Neutrophil (primary cell): Measurements from ENCODE around the gene CCDC178.

Experiments
- H3K27ac ChIP-seq: fragments of 200-600 bp; sonication (generic); 2 replicates; pipeline ENCODE4 v1.5.1; 2016; ENCODE audit warnings: mild to moderate bottlenecking, moderate library complexity
- H3K27me3 ChIP-seq: fragments of 200-600 bp; sonication (generic); 2 replicates; pipeline ENCODE4 v1.6.0; 2016; ENCODE audit warnings: mild to moderate bottlenecking
- H3K36me3 ChIP-seq: fragments of 200-600 bp; sonication (generic); 2 replicates; pipeline ENCODE4 v1.5.1; 2017
- H3K4me1 ChIP-seq, 2 experiments: fragments of 200-600 bp in 1 of 2; sonication (generic) in 1 of 2; 1 replicate in 1 of 2; 2 replicates in 1 of 2; pipeline versions ENCODE4 v1.5.1 to v1.6.1; 2013 to 2016; ENCODE audit warnings: low read depth in 1 of 2, low read length in 1 of 2, mild to moderate bottlenecking in 1 of 2, moderate library complexity in 1 of 2; ENCODE audit not compliant: control insufficient read depth in 1 of 2, insufficient read depth in 1 of 2
- H3K4me3 ChIP-seq, 2 experiments: fragments of 200-600 bp in 1 of 2; sonication (generic) in 1 of 2; 1 replicate in 1 of 2; 2 replicates in 1 of 2; pipeline ENCODE4 v1.5.1; 2013 to 2016; ENCODE audit warnings: low read depth in 1 of 2, low read length in 1 of 2, mild to moderate bottlenecking in 1 of 2, moderate library complexity in 1 of 2
- H3K9me3 ChIP-seq: fragments of 200-600 bp; sonication (generic); 2 replicates; pipeline ENCODE4 v1.5.1; 2016
- TF ChIP-seq, protein P1 (sequence below): fragments of 200-600 bp; sonication (generic); IDR thresholded peaks from 2 replicates; pipeline ENCODE4 v1.5.1; 2016; ENCODE audit warnings: antibody characterized with exemption

Gene CCDC178

DNA sequence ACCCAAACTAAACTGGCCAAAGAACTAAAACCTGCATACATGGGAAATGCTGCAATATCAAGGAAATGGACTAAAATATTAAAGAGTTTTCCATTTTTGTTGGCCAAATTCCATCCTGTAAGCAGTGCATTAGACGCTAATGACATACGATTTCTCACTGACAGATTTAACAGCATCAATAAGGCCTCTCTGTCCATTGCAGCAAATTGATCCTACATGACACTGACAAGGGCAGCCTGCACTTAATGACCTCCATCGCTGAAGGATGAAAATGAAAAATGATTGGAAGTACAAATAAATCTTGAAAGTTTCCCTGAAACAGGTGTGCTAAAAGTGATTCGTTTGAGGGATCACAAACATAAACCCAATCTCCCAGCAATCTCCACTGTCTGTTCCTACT lies 350.1 kb downstream of the CCDC178 start:
- Histone ChIP-seq H3K4me3 (no peak overlapping the region), H3K9me3 (no peaks in the 10 kb centered on the region), H3K4me1 (no peaks in the 10 kb centered on the region), H3K27me3 (no peaks in the 10 kb centered on the region), H3K27ac (no peak overlapping the region), H3K36me3 (no peaks in the 10 kb centered on the region)
- TF ChIP-seq, protein P1, sequence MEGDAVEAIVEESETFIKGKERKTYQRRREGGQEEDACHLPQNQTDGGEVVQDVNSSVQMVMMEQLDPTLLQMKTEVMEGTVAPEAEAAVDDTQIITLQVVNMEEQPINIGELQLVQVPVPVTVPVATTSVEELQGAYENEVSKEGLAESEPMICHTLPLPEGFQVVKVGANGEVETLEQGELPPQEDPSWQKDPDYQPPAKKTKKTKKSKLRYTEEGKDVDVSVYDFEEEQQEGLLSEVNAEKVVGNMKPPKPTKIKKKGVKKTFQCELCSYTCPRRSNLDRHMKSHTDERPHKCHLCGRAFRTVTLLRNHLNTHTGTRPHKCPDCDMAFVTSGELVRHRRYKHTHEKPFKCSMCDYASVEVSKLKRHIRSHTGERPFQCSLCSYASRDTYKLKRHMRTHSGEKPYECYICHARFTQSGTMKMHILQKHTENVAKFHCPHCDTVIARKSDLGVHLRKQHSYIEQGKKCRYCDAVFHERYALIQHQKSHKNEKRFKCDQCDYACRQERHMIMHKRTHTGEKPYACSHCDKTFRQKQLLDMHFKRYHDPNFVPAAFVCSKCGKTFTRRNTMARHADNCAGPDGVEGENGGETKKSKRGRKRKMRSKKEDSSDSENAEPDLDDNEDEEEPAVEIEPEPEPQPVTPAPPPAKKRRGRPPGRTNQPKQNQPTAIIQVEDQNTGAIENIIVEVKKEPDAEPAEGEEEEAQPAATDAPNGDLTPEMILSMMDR: no peak

GRCh38 chr18:33076601-33077000 lies 363.9 kb downstream of the CCDC178 start:
- no peaks in the 10 kb centered on the region for H3K27me3 ChIP-seq
- no peak overlapping the region for H3K4me3 ChIP-seq
- TF ChIP-seq, protein P1: no peak
- H3K27ac ChIP-seq: no peak overlapping the region
- H3K4me1 ChIP-seq: no peaks in the 10 kb centered on the region
- no peaks in the 10 kb centered on the region for H3K36me3 ChIP-seq
- H3K9me3 ChIP-seq: no peaks in the 10 kb centered on the region

GRCh38 chr18:33074125-33074524 lies 366.4 kb downstream of the CCDC178 start:
- Histone ChIP-seq H3K9me3 (no peaks in the 10 kb centered on the region), H3K27ac (no peak overlapping the region), H3K27me3 (no peaks in the 10 kb centered on the region), H3K4me3 (no peak overlapping the region), H3K36me3 (no peaks in the 10 kb centered on the region), H3K4me1 (no peaks in the 10 kb centered on the region)
- TF ChIP-seq, protein P1: no peak

GRCh38 chr18:33062834-33063364 lies 377.6 kb downstream of the CCDC178 start:
- H3K4me1 ChIP-seq: no peaks in the 10 kb centered on the region
- H3K36me3 ChIP-seq: no peaks in the 10 kb centered on the region
- TF ChIP-seq, protein P1: no peak
- no peaks in the 10 kb centered on the region for H3K9me3 ChIP-seq
- H3K4me3 ChIP-seq: no peak overlapping the region
- H3K27me3 ChIP-seq: no peaks in the 10 kb centered on the region
- H3K27ac ChIP-seq: no peak overlapping the region

DNA sequence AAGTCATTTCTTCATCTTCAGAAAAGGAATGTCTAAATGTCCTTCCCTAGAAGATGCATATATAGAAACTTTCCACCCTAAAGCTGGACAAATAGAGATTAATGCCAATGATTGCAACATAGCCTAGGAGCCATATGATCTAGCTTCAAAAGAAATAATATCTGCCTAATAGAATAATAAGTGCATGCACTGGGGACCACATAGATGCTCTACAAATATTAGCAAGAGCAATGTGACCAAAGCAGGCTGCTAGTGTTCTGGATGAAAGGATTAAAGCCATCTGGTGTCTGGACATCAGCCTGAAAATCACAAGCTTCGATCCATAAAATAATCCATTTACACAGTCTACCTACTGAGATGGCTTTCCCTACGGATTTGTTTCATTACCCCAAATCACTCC lies 387.6 kb downstream of the CCDC178 start:
- H3K36me3 ChIP-seq: no peaks in the 10 kb centered on the region
- H3K4me1 ChIP-seq: no peaks in the 10 kb centered on the region
- TF ChIP-seq, protein P1: no peak
- H3K27ac ChIP-seq: no peak overlapping the region
- H3K9me3 ChIP-seq: no peaks in the 10 kb centered on the region
- no peaks in the 10 kb centered on the region for H3K27me3 ChIP-seq
- no peak overlapping the region for H3K4me3 ChIP-seq

- no peak overlapping the region for H3K27ac ChIP-seq
- TF ChIP-seq, protein P1: no peak
- no peaks in the 10 kb centered on the region for H3K9me3 ChIP-seq
- H3K36me3 ChIP-seq: no peaks in the 10 kb centered on the region
- H3K4me1 ChIP-seq: no peaks in the 10 kb centered on the region
- H3K4me3 ChIP-seq: no peak overlapping the region
- no peaks in the 10 kb centered on the region for H3K27me3 ChIP-seq
These were observed 389.1 kb downstream of the CCDC178 start for GRCh38 chr18:33051407-33051806.
